Endothelial cell (in vitro differentiated cells): ENCODE results near the gene HIVEP1. TPM values are rescaled to one million over a fixed set of nuclear protein-coding genes. Genes with fewer than 3 reads are reported as not detected.

Experiments
- DNase-seq: peaks from one replicate; pipeline ENCODE4 v3.0.0; 2021; ENCODE audit warnings: low spot score
- H3K27ac Mint-ChIP-seq: one replicate; pipeline ENCODE4 v1.8.0; 2021; ENCODE audit warnings: mixed read lengths, inconsistent platforms; ENCODE audit not compliant: unreplicated experiment
- H3K27me3 Mint-ChIP-seq: one replicate; pipeline ENCODE4 v1.8.0; 2021; ENCODE audit warnings: mild to moderate bottlenecking, moderate library complexity, mixed read lengths, inconsistent platforms; ENCODE audit not compliant: unreplicated experiment
- H3K36me3 Mint-ChIP-seq: one replicate; pipeline ENCODE4 v1.8.0; 2021; ENCODE audit warnings: mild to moderate bottlenecking, low read depth, mixed read lengths, inconsistent platforms; ENCODE audit not compliant: unreplicated experiment
- H3K4me1 Mint-ChIP-seq: one replicate; pipeline ENCODE4 v1.8.0; 2021; ENCODE audit warnings: mild to moderate bottlenecking, mixed read lengths, inconsistent platforms; ENCODE audit not compliant: unreplicated experiment
- H3K4me3 Mint-ChIP-seq: one replicate; pipeline ENCODE4 v1.8.0; 2021; ENCODE audit warnings: mild to moderate bottlenecking, mixed read lengths, inconsistent platforms; ENCODE audit not compliant: unreplicated experiment
- H3K9me3 Mint-ChIP-seq: one replicate; pipeline ENCODE4 v1.8.0; 2021; ENCODE audit warnings: mixed read lengths, inconsistent platforms; ENCODE audit not compliant: unreplicated experiment
- total RNA-seq: library from RNA; stranded (reverse); fragmentation: NEBNext Ultra II Directional; extraction: Animal tissue kit (Norgen Biotek cat#: 25700); gene quantifications from one replicate; pipeline ENCODE4 v1.2.1, GENCODE V29; 2021; ENCODE audit not compliant: unreplicated experiment
- TF ChIP-seq, protein P1 (sequence below): fragments of 200-600 bp; sonication (generic); IDR thresholded peaks from one replicate; pipeline ENCODE4 v1.5.0; 2021; ENCODE audit warnings: antibody characterized with exemption; ENCODE audit not compliant: unreplicated experiment

Gene HIVEP1
- total RNA-seq, 1 donor from 2014 or later, result 19.0 TPM

DNA sequence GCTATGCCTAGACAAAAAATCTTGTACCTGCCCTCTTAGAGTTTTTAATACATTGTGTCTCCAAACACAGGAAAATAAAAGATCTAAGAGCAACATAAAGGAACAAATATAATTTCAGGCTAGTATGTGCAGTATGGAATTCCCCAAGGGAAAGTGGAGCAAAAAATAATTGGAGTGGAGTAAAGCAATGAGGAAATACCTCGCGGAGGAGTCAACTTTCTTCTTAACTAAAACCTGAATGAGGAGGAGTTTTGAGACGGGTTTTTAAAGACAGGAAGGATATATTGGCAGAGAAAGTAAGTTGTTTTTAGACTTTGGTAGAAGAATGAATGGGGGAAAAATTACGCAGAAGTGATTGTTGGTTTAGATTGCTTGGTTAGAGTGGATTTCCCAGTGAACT, 14.0 kb downstream of the HIVEP1 start:
- TF ChIP-seq, protein P1, sequence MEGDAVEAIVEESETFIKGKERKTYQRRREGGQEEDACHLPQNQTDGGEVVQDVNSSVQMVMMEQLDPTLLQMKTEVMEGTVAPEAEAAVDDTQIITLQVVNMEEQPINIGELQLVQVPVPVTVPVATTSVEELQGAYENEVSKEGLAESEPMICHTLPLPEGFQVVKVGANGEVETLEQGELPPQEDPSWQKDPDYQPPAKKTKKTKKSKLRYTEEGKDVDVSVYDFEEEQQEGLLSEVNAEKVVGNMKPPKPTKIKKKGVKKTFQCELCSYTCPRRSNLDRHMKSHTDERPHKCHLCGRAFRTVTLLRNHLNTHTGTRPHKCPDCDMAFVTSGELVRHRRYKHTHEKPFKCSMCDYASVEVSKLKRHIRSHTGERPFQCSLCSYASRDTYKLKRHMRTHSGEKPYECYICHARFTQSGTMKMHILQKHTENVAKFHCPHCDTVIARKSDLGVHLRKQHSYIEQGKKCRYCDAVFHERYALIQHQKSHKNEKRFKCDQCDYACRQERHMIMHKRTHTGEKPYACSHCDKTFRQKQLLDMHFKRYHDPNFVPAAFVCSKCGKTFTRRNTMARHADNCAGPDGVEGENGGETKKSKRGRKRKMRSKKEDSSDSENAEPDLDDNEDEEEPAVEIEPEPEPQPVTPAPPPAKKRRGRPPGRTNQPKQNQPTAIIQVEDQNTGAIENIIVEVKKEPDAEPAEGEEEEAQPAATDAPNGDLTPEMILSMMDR, result no peak
- Mint-ChIP-seq H3K4me3 (no peak overlapping the region), H3K27ac (no peak overlapping the region)

DNA sequence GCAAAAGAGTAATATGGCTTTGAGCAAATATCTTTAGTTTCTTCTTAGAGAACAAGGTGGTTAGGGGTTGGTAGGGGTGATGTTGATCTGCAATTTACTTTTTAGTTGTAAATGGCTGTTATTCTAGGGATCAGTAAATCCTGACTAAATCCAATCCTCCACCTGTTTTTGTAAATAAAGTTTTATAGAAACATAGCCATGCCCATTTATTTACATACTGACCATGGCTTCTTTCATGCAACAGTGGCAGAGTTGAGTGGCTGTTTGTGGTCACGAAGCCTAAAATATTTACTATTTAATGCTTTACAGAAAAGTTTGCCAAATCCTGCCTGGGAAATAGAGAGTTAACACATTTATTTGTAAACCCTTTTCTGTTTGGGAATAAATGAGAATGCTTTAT, 14.7 kb downstream of the HIVEP1 start:
- H3K27ac Mint-ChIP-seq, result no peak overlapping the region
- H3K4me3 Mint-ChIP-seq, result no peak overlapping the region
- no peak for DNase-seq
- TF ChIP-seq, protein P1, result no peak
- H3K36me3 Mint-ChIP-seq, result no peaks in the 10 kb centered on the region
- H3K9me3 Mint-ChIP-seq, result no peaks in the 10 kb centered on the region
- no peaks in the 10 kb centered on the region for H3K27me3 Mint-ChIP-seq
- H3K4me1 Mint-ChIP-seq, result peaks cover 4% of the 10 kb centered on the region

More for the DNA sequence above, 14.0 kb downstream of the HIVEP1 start:
- H3K4me1 Mint-ChIP-seq, result peaks cover 4% of the 10 kb centered on the region
- H3K36me3 Mint-ChIP-seq, result peaks cover 3% of the 10 kb centered on the region
- no peaks in the 10 kb centered on the region for H3K9me3 Mint-ChIP-seq
- no peaks in the 10 kb centered on the region for H3K27me3 Mint-ChIP-seq
- DNase-seq, result no peak

DNA sequence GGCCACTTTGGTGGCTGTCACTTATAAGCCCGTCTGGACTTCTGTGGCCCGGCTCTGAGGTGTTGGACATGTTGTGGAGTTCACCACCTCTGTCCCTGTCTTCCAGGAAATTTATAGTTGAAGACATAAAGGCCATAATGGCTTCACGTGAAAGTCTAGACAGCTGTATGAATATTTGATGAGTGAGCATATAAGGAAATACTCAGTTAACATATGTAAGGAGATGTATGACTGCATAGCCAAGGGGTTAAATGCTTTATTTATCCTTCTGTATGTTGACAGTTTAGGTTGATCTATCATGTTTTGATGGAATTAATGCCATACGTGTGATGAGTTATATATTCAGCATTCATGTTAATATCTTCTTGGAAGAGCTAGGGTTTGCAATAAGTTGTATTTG, 16.1 kb downstream of the HIVEP1 start:
- Mint-ChIP-seq H3K27ac (no peak overlapping the region), H3K4me1 (peaks cover 4% of the 10 kb centered on the region), H3K27me3 (no peaks in the 10 kb centered on the region), H3K9me3 (no peaks in the 10 kb centered on the region), H3K36me3 (no peaks in the 10 kb centered on the region), H3K4me3 (no peak overlapping the region)
- TF ChIP-seq, protein P1, result no peak
- DNase-seq, result no peak

DNA sequence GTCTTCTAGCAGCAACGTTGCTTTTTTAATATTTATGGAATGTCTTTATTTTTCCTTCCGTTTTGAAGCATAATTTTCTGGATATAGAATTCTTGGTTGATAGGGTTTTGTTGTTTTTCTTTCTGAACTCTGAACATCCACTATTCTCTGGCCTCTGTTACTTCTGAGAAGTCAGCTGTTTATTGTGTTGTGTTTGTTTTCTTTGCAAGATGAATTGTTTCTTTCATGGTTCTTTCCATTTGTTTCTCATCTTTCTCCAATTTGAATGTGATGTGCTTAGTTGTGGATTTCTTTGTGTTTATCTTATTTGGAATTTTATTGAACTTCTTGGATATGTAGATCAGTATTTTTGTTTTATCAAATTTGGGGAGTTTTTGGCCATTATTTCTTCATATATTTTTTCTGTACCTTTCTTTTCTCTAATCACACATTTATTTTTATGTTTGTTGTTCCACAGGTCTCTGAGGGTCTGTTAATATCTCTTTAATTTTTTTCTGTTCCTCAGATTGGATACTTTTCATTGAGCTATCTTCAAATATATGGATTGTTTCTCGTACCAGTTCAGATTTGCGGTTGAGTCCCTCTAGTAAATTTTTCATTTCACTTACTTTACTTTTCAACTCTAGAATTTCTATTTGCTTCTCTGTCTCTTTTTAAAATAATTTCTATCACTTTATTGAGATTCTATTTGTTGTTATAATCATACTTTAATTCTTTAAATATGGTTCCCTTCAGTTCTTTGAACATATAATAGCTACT, 18.0 kb downstream of the HIVEP1 start:
- peaks cover 19% of the 10 kb centered on the region for H3K4me1 Mint-ChIP-seq
- DNase-seq, result no peak
- H3K27ac Mint-ChIP-seq, result no peak overlapping the region
- no peaks in the 10 kb centered on the region for H3K36me3 Mint-ChIP-seq
- no peaks in the 10 kb centered on the region for H3K27me3 Mint-ChIP-seq
- no peak overlapping the region for H3K4me3 Mint-ChIP-seq
- H3K9me3 Mint-ChIP-seq, result no peaks in the 10 kb centered on the region
- TF ChIP-seq, protein P1, result no peak

DNA sequence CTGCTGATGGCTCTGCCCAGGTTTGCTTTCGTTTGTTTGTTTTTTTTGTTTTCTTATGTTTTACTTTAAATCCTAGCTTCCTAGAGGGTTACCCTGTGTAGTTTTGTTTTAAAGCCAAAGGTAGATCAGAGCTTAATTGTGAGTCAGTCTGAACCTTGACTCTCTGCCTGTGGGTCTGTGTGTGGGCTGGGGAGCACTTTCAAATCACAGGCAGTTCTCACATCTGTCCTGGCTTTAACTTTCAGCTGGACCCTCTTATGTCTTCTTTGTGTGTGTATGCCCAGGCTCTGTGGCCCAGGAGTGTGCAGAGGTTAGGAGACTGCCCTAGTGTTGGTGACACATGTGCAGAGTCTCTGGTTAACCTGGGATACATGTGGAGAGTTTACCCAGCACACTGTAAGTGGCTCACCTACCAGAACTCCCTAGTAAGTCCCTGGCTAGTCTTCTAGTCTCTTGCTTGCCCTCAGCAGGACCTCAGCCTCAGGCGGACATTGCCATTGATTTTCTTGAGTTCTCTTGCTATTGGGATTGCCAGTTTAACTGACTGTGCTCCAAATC, 19.0 kb downstream of the HIVEP1 start:
- TF ChIP-seq, protein P1, result no peak

More for the DNA sequence above, 19.0 kb downstream of the HIVEP1 start:
- no peaks in the 10 kb centered on the region for H3K9me3 Mint-ChIP-seq
- H3K36me3 Mint-ChIP-seq, result no peaks in the 10 kb centered on the region
- no peak overlapping the region for H3K27ac Mint-ChIP-seq
- H3K4me1 Mint-ChIP-seq, result peaks cover 18% of the 10 kb centered on the region
- no peak overlapping the region for H3K4me3 Mint-ChIP-seq
- DNase-seq, result no peak
- H3K27me3 Mint-ChIP-seq, result no peaks in the 10 kb centered on the region
